Activated gamma-delta T cell treated with anti-CD3 and anti-CD28 coated beads, Interleukin-2, amount 50 U/mL, for 16 hours (primary cell): Measurements from ENCODE around the gene RPLP1.
"Not testable (repeated sequence)": the region's sequence is repeated elsewhere in the genome, so short reads cannot be mapped to it uniquely, and the experiment has no call there.

Source experiments
- DNase-seq: peaks from one replicate; pipeline ENCODE4 v3.0.0-alpha.2; 2020; ENCODE audit warnings: low read depth

The RPLP1 gene

GRCh38 chr15:69439623-69440022, 13.0 kb upstream of the RPLP1 start:
- no peak for DNase-seq

GRCh38 chr15:69443032-69443611, 9.5 kb upstream of the RPLP1 start:
- DNase-seq: no peak

GRCh38 chr15:69444686-69445085, 7.9 kb upstream of the RPLP1 start:
- DNase-seq: no peak

- DNase-seq: no peak
Observed at GRCh38 chr15:69446953-69447352, 5.7 kb upstream of the RPLP1 start.

- not testable (repeated sequence) for DNase-seq
Observed at GRCh38 chr15:69450221-69450620, 2.4 kb upstream of the RPLP1 start.

GRCh38 chr15:69450968-69451695, 1.5 kb upstream of the RPLP1 start:
- DNase-seq: no peak

- no peak for DNase-seq
Observed at GRCh38 chr15:69451951-69452691, 497 bp upstream of the RPLP1 start.

GRCh38 chr15:69454953-69455352, 2.3 kb downstream of the RPLP1 start:
- no peak for DNase-seq

- DNase-seq: no peak
Observed at GRCh38 chr15:69456208-69457166, 3.9 kb downstream of the RPLP1 start.

GRCh38 chr15:69457304-69458280, 5.0 kb downstream of the RPLP1 start:
- DNase-seq: no peak

GRCh38 chr15:69459066-69459465, 6.4 kb downstream of the RPLP1 start:
- no peak for DNase-seq

GRCh38 chr15:69460481-69460880, 7.9 kb downstream of the RPLP1 start:
- DNase-seq: no peak

GRCh38 chr15:69462030-69462492, 9.4 kb downstream of the RPLP1 start:
- no peak for DNase-seq

- DNase-seq: peak; percentile 88
Observed at GRCh38 chr15:69462493-69463181, 10.0 kb downstream of the RPLP1 start.

- no peak for DNase-seq
Observed at GRCh38 chr15:69463182-69463756, 10.7 kb downstream of the RPLP1 start.

- no peak for DNase-seq
Observed at GRCh38 chr15:69465253-69465652, 12.6 kb downstream of the RPLP1 start.

- no peak for DNase-seq
Observed at GRCh38 chr15:69466733-69467132, 14.1 kb downstream of the RPLP1 start.

GRCh38 chr15:69467636-69468035, 15.0 kb downstream of the RPLP1 start:
- DNase-seq: no peak

- peak; percentile 78 for DNase-seq
Observed at GRCh38 chr15:69468241-69469121, 15.9 kb downstream of the RPLP1 start.
